GM19455 (cell line): Measurements from ENCODE around the gene SNCG.
"Not testable (repeated sequence)": the region's sequence is repeated elsewhere in the genome, so short reads cannot be mapped to it uniquely, and the experiment has no call there.

Experiments
- ATAC-seq: cut with Tn5 transposase; IDR thresholded peaks from one replicate; pipeline ENCODE4 v1.9.1; 2021; ENCODE audit not compliant: unreplicated experiment

The SNCG gene

GRCh38 chr10:86944471-86944870 lies 13.9 kb upstream of the SNCG start:
- no peak for ATAC-seq

DNA sequence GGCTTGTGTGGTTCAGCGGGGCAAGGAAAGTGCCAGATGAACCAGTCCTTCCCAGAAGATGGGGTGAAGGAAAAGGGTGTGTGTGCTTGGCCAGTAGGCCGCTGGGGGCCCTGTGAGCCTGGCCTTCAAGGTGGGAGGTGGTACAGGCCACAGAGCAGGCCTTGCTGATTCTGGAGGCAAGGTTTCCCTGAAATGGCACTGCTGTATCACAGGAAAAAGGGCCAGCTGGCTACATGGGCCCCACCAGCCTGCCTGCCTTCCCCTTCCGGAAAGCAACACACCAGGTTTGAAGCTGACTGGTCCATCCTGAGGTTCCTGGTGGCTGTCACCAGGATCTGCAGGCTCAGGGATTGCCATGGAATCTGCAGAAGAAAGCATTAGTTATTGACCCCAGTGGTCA lies 13.5 kb upstream of the SNCG start:
- no peak for ATAC-seq

- ATAC-seq, result no peak
Observed at GRCh38 chr10:86945361-86946212, 12.8 kb upstream of the SNCG start.

- no peak for ATAC-seq
Observed at GRCh38 chr10:86946213-86947155, 11.9 kb upstream of the SNCG start.

GRCh38 chr10:86947806-86948205 lies 10.6 kb upstream of the SNCG start:
- not testable (repeated sequence) for ATAC-seq

DNA sequence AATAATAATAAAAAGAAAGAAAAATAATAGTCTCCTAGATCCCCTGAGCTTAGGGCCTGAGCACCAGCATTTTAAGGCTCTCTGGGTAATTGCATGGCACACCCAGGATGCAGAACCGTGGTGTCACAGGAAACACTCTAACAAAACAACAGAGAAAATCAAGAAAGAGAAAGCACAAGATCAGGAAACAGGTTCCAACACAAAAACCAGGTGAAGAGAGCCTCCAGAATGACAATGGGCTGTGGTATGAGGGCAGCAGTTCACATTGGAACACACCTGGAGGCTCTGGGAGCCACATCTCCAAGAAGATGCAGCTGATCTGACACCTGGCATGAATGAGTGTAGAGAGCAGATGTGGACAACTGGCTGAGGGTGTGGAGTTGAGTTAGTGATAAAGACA lies 8.1 kb upstream of the SNCG start:
- no peak for ATAC-seq

DNA sequence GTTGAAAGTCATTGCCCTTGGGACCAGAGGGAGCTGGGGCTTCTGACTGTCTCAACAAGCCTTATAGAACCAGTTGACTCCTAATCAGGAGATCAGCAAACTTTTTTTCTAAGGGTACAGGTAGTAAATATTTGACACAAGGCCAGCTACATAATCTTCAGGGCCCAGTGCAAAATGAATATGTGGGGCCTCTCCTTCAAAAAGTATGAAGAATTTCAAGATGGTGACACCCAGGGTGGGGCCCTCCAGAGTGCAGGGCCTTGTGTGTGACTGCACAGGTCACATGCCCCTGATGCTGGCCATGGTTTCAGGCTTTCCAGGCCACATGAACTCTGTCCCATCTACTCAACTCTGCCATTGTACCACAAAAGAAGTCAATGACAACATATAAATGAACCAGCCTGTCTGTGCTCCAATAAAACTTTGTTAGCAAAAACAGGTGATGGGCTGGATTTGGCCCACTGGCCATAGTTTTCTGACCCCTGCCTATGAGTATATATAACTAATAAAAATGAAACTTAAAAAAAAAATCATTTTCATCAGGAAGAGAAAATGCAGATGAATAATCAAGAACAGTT lies 7.1 kb upstream of the SNCG start:
- no peak for ATAC-seq

GRCh38 chr10:86952106-86952505 lies 6.3 kb upstream of the SNCG start:
- ATAC-seq, result no peak

DNA sequence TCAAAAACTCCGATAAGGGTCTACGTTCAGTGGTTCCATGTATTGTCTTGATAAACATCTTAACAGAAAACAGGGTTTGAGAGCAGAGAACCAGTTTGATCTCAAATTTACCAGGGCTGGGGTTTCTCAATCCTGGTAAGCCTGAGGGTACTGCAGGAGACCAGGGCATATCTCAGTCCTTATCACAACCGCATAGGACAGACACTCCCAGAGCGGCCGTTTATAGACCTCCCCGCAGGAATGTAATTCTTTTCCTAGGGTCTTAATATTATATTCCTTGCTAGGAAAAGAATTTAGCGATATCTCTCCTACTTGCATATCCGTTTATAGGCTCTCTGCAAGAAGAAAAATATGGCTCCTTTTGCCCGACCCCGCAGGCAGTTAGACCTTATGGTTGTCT lies 5.7 kb upstream of the SNCG start:
- ATAC-seq, result not testable (repeated sequence)

DNA sequence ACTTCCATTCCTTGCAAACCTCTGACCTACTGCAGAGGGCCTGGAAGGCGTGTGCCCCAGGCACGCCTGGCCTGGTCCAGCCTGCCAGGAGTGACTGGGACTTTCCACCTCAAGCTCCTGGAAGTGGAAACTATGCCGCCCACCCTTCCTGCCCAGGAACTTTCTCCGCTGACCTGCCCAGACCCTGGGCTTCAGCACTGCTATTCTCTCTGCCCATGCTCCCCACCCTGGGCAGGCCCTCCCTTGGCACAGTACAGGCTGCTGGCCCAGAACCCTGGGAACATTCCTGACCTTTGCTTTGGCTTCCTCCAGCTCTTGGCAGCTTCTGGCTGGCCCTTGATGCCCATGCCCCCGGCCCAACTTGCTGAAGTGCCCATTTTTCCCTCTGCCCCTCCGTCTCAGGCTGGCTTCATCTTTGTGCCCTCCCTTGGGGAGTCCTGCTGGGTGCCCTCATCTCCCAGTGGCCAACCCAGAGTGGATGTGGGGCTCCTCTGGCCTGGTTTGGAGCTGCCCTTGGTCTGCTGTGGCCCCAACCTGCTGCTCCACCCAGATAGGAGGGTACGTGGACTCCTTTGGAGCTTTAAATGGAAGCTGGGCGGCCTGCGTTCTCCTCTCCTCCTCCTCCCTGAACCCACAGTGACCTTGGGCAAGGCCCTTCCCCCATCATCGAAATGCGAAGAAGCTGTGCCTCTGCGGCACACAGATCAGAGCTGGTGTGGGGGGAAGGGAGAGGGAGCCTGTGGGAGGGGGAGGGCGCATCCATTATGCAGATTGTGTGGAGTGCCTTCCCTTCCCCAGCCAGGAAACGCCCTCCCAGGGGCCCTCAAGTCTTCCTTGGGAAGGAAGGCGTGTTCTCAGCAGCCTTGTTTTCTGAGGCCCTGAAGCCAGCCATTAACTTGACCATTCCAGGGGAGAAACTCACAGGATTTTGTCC lies 4.4 kb upstream of the SNCG start:
- ATAC-seq, result no peak

- ATAC-seq, result no peak
Observed at GRCh38 chr10:86954681-86955500, 3.5 kb upstream of the SNCG start.

- no peak for ATAC-seq
Observed at GRCh38 chr10:86955501-86956194, 2.8 kb upstream of the SNCG start.

DNA sequence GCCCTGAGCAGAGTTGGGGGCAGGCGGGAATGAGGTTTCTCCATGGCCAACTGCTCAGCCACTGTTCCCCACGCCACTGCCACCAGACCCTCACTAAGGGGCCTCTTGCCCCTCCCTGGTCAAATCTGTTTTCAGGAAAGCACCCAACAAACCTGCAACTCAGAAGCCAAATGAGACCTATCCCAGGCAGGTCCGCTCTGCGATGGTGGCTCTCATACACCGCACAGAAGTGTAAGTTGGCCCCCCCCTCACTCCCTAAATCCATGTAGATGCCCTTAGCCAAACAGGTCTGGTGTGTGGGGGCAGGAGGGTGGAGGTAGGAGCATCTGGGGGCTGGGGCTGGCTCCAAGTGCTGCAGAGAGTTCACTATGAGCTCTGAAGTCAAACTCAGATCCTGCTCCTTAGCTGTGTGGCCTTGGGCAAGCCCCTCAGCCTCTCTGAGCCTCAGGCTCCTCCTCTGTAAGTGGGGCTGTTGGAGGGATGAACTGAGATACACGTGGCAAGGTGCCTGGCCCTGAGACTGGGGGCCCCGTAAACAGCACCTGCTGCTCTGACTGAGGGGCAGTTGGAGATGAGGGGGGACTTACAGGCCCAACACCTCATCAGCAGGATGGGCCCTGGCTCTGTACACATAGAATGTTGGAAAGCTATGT lies 2.1 kb upstream of the SNCG start:
- no peak for ATAC-seq

GRCh38 chr10:86956848-86957448 lies 1.5 kb upstream of the SNCG start:
- ATAC-seq, result no peak

DNA sequence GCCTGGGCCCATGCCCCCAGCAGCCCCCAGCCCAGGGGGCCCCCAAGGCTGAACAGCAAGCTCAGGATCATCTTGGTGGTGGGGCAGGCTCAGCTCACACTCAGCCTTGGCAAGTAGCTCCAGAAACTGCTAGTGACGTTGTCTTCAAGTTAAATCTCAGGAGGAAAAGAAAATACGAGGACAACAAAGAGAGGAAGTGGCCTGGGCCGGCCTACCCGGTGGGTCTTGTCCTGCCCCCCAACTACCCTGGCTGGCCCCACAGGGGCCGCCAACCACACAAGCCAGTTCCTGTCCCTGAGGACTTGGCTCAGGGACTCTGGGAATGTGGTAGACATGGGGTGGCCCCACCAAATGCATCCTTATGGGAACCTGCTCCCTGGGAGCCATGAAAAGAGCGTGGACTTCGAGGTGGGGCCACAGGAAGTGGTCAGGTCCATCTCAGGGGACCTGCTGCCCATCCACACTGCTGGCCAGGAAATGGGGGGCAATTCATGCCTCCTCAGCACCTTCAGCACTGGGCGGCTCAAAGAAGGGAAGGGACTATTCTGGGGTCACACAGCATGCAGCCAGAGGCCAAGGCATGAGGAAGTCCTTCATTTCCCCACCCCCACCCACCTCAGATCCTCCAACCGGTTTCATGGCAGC lies 806 bp upstream of the SNCG start, which contains the start of gene MMRN2:
TSS of gene MMRN2 (minus strand) at position 145 of the 645 bp plus-strand sequence. CDS start at position 71, 74 bp downstream.
- no peak for ATAC-seq

DNA sequence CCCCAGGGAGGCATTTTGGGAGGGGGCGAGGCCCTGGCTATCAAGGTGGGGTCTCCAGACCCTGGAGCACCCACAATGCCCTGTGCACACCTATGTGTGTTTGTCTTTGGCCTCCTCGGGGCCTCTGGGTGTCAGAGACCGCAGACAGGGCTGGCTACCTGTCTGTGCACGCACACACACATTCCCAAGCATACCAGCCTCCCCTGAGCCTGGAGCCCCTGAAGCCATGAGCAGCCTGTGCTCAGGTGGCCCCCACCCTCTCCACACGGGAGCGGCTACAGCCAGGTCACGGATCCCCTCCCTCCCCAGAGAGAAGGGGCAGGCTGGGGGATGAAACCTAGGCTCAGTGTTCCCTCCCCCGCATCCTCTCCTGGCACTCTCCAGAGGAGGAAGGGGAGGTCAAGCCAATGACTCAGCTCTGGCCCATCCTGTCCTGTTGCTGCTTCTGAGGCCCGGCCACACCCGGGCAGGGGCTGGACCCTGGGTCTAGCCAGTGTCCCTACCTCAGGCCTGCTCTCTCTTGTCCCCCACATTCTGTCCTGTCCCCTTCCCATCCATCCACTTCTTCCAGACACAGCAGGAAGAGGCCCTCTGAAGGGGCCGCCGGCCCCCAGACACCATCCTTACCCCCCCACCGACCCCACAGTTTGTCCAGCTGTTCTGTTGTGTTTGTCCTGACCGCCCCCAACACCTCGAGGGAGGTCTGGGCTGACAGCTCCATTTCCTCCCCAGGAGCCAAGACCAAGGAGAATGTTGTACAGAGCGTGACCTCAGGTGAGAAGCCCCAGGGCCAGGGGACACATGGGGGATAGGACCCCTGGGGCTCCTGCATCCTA lies 720 bp downstream of the SNCG start:
- ATAC-seq, result no peak

DNA sequence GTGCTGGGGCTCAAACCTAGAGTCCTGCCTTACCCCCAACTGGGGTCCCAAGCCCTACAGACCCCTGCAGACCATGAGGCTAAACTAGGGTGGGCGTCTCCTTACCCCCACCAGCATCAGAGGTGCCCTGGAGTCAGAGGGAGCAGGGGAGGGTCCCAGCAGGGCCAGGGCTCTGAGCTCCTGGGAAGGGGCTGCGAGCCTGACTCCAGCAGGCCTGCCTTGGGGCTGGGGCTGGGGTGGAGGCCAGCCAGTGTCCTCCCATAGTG lies 1.3 kb downstream of the SNCG start:
- no peak for ATAC-seq
